A673 (cell line): ENCODE measurements around the gene HS1BP3. TPM values are rescaled to one million over a fixed set of nuclear protein-coding genes. Genes with fewer than 3 reads are reported as not detected.
A peak's percentile ranks its signal among the peaks of the same experiment; 100 is the strongest.

Experiments used
- BruUV-seq: library from RNA; stranded (reverse); fragments of 400-500 nt; replicated peaks from 2 replicates; lab custom pipeline; 2021; lab: Mats Ljungman, UMichigan
- CTCF ChIA-PET: fragments of 300-600 bp; sonication (Branson Sonifier 250); formaldehyde crosslinking; loops from one replicate; lab custom pipeline; 2022; ENCODE audit warnings: antibody characterized with exemption; lab: Charles Lee
- POLR2A ChIA-PET: fragments of 300-600 bp; sonication (Branson Sonifier 250); formaldehyde crosslinking; loops from one replicate; lab custom pipeline; 2022; ENCODE audit warnings: antibody characterized with exemption; ENCODE audit not compliant: low non-redundant PET; lab: Charles Lee
- DNase-seq: peaks from one replicate; pipeline ENCODE4 v3.0.0-alpha.2; 2015; ENCODE audit warnings: low spot score
- H3K27ac ChIP-seq: fragments of 200-600 bp; sonication (generic); 2 replicates; pipeline ENCODE4 v1.5.1; 2016; ENCODE audit warnings: mixed run types, low read depth, mild to moderate bottlenecking, mixed read lengths, antibody characterized with exemption, low read length; ENCODE audit not compliant: poor library complexity, severe bottlenecking
- H3K27me3 ChIP-seq: fragments of 200-600 bp; sonication (generic); replicated peaks from 2 replicates; pipeline ENCODE4 v1.6.1; 2017; ENCODE audit warnings: mixed run types, low read depth, mild to moderate bottlenecking, mixed read lengths, antibody characterized with exemption, low read length; ENCODE audit not compliant: insufficient read depth, poor library complexity
- H3K36me3 ChIP-seq: fragments of 200-600 bp; sonication (generic); 2 replicates; pipeline ENCODE4 v1.6.1; 2016; ENCODE audit warnings: mixed run types, mild to moderate bottlenecking, mixed read lengths, antibody characterized with exemption, low read length; ENCODE audit not compliant: insufficient read depth, poor library complexity, severe bottlenecking
- H3K4me1 ChIP-seq: fragments of 200-600 bp; sonication (generic); 2 replicates; pipeline ENCODE4 v1.6.1; 2017; ENCODE audit warnings: mixed run types, mild to moderate bottlenecking, mixed read lengths, antibody characterized with exemption, low read length; ENCODE audit not compliant: insufficient read depth, poor library complexity, severe bottlenecking
- H3K4me3 ChIP-seq: fragments of 200-600 bp; sonication (generic); 2 replicates; pipeline ENCODE4 v1.5.1; 2016; ENCODE audit warnings: low read depth, mixed run types, mild to moderate bottlenecking, mixed read lengths, low read length; ENCODE audit not compliant: poor library complexity, severe bottlenecking
- H3K9me3 ChIP-seq: fragments of 200-600 bp; sonication (generic); 2 replicates; pipeline ENCODE4 v1.6.1; 2016; ENCODE audit warnings: mixed run types, low read depth, mild to moderate bottlenecking, mixed read lengths, antibody characterized with exemption, low read length; ENCODE audit not compliant: poor library complexity, severe bottlenecking
- EZH2 ChIP-seq: fragments of 200-600 bp; sonication (generic); IDR thresholded peaks from 2 replicates; pipeline ENCODE4 v1.6.1; 2017; ENCODE audit warnings: borderline replicate concordance, low read depth, mild to moderate bottlenecking, mixed read lengths, antibody characterized with exemption, low read length; ENCODE audit not compliant: poor library complexity, severe bottlenecking
- intact Hi-C: fragments of 100-400 bp; cut with micrococcal nuclease; formaldehyde crosslinking; loops from one replicate; pipeline ENCODE4 v1.10.0; 2022; ENCODE audit not compliant: unreplicated experiment
- total RNA-seq: library from RNA; stranded (reverse); gene quantifications from 2 replicates; pipeline ENCODE4 v1.2.3, GENCODE V29; 2021
- TF ChIP-seq, protein P1 (sequence below): fragments of 300-800, 200-600 bp; sonication (generic); conservative IDR thresholded peaks from 2 replicates; pipeline ENCODE4 v1.5.1; 2017; ENCODE audit warnings: low read depth, mild to moderate bottlenecking, antibody characterized with exemption, low read length, moderate library complexity, mixed read lengths

Gene HS1BP3
- total RNA-seq, 1 experiment from 2014 or later = 12.6 TPM

DNA sequence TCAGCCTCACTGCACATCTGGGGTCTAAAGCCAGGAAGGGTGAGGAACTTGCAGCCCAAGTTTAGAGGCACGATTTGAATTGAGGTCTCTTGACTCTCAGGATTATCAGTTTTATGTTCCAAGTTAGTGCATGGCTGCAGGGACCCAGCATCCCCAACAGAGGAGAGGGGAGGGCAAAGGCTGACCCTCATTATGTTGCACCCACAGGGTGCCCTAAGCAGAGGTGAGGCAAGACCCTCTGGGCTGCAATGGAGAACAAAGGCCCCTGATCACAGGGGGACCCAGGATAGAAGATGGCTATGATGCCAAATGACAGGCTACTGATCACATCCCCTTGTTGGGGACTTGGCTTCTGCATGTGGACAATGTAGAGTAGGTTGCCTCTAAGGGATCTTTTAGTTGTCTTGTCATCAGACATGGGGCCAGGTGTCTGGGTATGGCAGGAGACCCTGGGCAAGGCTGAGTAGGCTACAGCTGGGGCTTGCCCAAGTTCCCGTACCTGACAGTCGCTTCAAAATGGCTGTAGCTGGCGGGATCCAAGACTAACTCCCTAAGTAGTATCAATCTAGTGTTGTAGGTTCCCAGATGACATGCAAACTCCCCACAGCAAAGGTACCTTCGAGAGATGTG is 11.5 kb upstream of the HS1BP3 start:
- intact Hi-C loops = loop anchor here (5.0 kb wide), 2 partner anchors 365 to 655 kb away; no protein-coding TSS in a partner anchor
- H3K27me3 ChIP-seq = peaks cover 93% of the 10 kb centered on the region
- DNase-seq = no peak
- no TSS peak for BruUV-seq
- H3K36me3 ChIP-seq = no peaks in the 10 kb centered on the region
- peaks cover 6% of the 10 kb centered on the region for H3K4me1 ChIP-seq
- no peak overlapping the region for H3K4me3 ChIP-seq
- ChIA-PET CTCF (interaction anchor here (0.7 to 2.5 kb wide), 2 partner anchors 302 to 351 kb away, joined by 3 to 55 read pairs; no protein-coding TSS in a partner anchor), POLR2A (no interaction called here)
- no peaks in the 10 kb centered on the region for H3K9me3 ChIP-seq
- TF ChIP-seq, protein P1, sequence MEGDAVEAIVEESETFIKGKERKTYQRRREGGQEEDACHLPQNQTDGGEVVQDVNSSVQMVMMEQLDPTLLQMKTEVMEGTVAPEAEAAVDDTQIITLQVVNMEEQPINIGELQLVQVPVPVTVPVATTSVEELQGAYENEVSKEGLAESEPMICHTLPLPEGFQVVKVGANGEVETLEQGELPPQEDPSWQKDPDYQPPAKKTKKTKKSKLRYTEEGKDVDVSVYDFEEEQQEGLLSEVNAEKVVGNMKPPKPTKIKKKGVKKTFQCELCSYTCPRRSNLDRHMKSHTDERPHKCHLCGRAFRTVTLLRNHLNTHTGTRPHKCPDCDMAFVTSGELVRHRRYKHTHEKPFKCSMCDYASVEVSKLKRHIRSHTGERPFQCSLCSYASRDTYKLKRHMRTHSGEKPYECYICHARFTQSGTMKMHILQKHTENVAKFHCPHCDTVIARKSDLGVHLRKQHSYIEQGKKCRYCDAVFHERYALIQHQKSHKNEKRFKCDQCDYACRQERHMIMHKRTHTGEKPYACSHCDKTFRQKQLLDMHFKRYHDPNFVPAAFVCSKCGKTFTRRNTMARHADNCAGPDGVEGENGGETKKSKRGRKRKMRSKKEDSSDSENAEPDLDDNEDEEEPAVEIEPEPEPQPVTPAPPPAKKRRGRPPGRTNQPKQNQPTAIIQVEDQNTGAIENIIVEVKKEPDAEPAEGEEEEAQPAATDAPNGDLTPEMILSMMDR = no peak
- no peak for TF ChIP-seq EZH2
- no peak overlapping the region for H3K27ac ChIP-seq

DNA sequence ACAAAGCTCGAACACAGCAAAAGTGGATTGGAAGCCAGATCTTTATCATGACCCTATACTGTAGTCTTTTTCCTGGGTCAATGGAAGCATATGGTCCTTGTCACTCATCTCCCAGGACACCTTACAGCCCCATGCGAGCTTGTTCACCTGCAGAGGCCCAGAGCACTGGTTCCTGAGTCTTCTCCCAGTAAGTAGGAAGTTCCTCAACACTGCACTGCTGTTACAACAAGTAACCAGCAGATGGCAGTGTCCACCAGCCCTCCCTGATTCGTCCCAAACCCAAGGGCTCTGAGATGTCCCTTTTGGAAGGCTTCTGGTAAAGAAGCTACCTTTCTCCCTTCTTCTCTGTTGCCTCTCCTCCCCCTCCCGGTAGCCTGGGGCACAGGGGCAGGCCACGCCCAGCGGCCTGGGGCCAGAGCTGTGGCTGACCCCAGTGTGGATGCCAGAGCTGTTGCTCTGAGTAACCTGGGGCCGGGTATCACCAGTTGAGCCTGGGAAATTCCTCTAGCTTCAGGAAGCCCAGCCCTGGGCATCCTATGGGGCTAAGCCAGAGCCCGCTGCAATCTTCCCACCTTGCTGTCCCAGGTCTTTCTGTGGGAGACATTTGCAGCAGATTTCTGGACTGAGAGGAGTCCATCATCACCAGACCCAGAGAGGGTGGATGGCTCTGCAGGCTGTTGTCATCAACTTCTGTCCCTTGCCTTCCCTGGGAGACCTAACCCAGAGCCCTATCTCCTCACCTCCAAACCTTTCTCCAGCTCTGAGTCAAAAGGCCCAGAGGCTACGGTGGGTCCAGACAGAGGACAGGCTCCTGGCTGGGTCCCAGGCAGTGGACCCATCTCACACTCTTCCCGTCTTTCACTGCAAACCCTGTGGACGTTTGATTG is 10.8 kb upstream of the HS1BP3 start:
- ChIA-PET POLR2A (no interaction called here), CTCF (interaction anchor here (0.6 to 2.5 kb wide), 7 partner anchors 9 to 352 kb away, joined by 3 to 55 read pairs (median 4); partner anchors contain the start of gene HS1BP3)
- Histone ChIP-seq H3K9me3 (no peaks in the 10 kb centered on the region), H3K27me3 (peaks cover 96% of the 10 kb centered on the region), H3K36me3 (no peaks in the 10 kb centered on the region), H3K4me3 (no peak overlapping the region), H3K27ac (no peak overlapping the region), H3K4me1 (peaks cover 5% of the 10 kb centered on the region)
- no TSS peak for BruUV-seq
- intact Hi-C loops = loop anchor here (1.0 to 5.0 kb wide), 4 partner anchors 302 to 656 kb away; no protein-coding TSS in a partner anchor
- no peak for TF ChIP-seq EZH2
- TF ChIP-seq, protein P1 = peak; percentile 94
- peak; percentile 83 for DNase-seq
